Erythroblast (primary cell): ENCODE results near the gene CITED1.

ENCODE experiments used
- DNase-seq, 2 experiments: peaks; one replicate each; lab custom pipeline; 2025; lab: John Stamatoyannopoulos, UW
- GATA1 ChIP-seq: IDR thresholded peaks from 2 replicates; pipeline ENCODE4 v1.6.1; 2011; ENCODE audit warnings: low read depth, mild to moderate bottlenecking, control low read depth, low read length, moderate library complexity
- POLR2A ChIP-seq: IDR thresholded peaks from 2 replicates; pipeline ENCODE4 v1.6.1; 2011; ENCODE audit warnings: mild to moderate bottlenecking, low read length

CITED1 gene

DNA sequence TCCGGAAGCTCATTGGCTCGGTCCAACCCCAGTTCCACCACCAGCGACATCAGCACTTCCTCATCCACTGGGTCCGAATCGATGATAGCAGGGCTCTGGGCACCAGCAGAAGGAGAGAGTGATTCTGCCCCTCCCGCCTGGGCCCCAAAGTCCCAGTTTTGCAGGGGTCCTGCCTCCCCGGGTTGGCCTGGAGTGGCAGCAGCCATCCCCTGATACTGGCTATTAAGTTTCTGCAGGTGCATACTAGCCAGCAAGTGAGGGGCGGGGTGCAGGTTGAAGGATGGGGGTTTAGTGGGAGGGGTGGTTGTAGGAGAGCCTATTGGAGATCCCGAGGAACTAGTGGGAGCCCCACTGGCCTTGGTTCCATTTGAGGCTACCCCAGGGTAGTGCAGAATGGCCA is 3.9 kb downstream of the CITED1 start:
- TF ChIP-seq POLR2A (no peak), GATA1 (no peak)
- no peak for DNase-seq

DNA sequence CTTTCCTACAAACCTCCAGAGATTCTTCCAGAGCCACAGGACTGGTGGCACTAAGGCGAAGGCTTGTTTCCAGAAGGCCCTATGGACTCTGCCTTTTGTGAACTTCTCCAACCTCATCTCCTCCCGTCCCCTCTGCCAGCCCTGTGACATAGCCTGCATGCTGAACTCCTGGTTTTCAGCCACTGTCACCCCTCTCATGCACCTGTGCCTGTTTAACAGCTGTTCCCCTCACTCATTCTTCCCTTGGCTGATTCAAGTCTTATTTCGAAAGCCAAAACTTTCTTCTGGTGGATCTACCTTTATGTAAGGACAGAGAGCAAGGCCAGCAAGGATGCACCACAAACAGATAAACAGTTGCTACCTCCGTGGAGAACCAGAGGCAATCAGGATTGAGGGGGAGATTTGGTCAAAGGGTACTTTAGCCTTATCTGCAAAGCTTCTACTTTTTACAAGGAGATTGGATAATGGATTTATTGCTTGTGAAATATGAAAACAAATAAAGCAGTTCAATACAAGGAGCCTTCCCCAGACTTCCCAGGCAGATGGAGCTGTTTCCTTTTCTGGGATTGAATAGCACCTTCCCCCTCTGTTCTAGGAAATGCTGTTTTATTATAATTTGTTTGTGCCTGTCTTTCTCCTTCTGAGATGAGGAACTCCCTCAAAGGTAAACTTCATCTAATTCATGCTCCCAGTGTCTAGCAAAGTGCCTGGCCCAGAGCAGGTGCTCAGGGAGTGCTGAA is 5.7 kb downstream of the CITED1 start:
- TF ChIP-seq GATA1, result no peak
- no peak for TF ChIP-seq POLR2A
- no peak for DNase-seq

DNA sequence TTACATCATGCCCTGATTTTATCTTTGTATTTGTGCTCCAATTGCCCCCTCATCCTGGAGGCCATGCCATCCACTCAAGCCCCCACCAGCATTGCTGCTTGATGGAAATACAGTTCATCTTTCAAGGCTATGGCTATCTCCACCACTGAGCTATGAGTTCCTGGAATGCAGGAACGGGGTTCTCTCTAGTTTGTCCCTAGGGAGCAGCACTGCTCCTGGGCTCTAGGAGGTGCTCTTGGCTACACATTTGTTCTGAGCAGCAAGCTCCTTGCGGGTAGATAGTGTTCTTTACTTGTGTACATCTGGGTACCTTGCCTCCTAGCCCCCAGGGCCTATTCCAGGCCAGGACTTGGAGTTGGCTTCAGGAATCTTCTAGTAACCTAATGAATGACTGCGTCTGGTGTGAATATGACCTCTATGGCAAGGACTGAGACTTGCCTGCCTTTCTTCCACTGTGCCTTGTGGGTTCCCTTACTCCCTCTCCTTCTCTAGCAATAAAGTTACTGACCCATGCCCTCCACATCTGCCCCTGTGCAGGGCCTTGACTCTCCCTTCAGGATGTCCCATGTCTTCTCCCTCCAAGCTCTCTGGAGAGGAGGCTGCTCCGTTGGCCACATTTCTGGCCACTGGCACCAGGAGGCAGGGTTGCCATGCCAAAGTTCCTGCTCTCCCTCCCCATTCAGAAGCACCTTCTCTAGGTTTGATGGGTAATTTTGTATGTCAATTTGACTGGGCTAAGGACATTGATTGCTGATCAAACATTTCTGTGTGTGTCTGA is 7.6 kb downstream of the CITED1 start:
- DNase-seq, result peak; percentile 62 to 64

DNA sequence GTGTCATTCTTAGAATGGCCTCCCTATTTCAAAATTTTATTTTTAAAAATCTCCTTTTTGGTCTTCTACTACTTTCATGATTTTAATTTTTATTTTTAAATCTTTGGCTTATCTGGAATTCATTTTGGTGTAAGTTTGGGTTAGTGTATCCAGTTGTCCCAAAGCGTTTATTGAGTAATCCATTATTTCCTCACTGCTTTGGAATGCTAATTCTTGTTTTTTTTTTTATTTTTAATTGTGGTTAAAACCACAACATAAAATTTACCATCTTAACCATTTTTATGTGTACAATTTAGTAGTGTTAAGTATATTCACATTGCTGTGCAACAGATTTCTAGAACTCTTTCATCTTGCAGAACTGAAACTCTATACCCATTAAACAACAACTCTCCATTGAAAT is 8.7 kb downstream of the CITED1 start:
- DNase-seq, result no peak
- TF ChIP-seq GATA1 (no peak), POLR2A (no peak)

More for the DNA sequence above, 7.6 kb downstream of the CITED1 start:
- TF ChIP-seq GATA1 (no peak), POLR2A (no peak)

DNA sequence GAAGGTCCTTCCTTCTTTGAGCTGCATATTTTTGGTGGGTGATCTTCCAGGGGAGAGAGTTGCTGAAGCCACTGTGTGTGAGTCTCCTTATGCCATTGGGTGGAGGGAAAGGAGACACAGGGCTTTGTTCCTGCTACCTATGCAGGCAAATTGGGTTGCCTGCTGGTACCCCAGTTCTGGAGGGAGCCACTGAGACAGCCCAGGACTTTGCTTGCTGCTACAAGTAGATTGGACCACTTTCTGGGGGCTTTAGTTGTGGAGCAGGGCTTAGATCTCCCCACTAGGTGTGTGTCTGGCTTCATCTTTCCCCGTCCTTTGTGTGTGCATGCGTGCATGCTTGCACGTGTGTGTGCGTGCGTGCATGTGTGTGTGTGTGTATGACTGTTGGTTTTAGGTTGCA is 10.0 kb downstream of the CITED1 start:
- no peak for DNase-seq
- TF ChIP-seq POLR2A (no peak), GATA1 (no peak)

DNA sequence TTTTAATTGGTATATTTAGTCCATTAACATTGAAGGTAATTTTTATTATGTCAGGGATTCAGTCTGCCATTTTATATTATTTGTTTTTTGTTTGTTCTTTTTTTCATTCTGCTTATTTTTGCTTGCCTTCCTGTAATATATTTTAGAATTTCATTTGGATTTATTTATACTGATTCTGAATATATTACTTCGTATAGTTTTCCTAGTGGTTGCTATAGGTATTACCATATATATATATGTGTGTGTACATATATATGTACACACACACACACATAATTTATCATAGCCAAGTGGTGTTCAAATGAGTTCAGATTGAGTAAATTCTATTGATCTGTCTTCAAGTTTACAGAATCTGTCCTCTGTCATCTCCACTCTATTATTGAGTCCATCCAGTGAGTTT is 11.2 kb downstream of the CITED1 start:
- no peak for DNase-seq
- no peak for TF ChIP-seq GATA1
- TF ChIP-seq POLR2A, result no peak

DNA sequence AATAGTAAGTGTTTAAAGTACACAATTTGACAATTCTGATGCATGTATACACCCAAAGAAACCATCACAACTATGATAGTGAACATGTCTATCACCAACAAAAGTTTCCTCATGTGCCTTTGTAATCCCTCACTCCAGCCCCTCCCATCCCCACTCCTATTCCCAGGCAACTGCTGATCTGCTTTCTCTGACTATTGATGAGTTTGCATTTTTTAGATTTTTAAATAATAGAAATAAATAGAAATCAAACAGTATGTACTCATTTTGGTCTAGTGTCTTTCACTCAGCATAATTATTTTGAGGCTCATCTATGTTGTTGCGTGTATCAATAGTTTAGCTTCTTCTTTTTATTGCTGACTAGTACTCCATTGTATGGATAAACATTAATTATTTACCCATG is 23.4 kb downstream of the CITED1 start:
- no peak for DNase-seq
- no peak for TF ChIP-seq GATA1
- TF ChIP-seq POLR2A, result no peak

DNA sequence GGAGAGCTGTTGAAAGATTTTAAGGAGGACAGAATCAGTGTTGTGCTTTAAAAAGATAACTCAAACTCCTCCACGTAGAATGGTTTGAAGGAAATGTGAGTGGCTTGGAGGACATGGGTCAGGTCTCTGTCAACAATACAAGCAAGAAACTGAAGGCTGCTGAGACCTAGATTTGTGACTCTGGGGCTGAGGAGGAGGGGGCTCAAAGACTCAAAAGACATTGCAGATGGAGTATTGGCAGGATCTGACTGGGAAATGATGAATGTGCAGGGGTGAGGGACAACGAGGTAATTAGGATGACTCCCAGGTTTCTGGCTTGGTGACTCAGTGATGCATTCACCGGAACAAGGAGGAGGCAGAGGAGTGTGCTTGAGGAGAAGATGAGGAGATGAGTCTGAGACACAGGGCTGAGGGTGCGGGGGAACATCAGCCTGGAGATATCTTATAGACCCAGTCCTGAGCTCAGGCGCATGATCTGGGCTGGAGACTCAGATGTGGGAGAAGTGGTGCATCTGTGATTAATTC is 25.3 kb downstream of the CITED1 start:
- no peak for DNase-seq
- TF ChIP-seq GATA1 (no peak), POLR2A (no peak)

DNA sequence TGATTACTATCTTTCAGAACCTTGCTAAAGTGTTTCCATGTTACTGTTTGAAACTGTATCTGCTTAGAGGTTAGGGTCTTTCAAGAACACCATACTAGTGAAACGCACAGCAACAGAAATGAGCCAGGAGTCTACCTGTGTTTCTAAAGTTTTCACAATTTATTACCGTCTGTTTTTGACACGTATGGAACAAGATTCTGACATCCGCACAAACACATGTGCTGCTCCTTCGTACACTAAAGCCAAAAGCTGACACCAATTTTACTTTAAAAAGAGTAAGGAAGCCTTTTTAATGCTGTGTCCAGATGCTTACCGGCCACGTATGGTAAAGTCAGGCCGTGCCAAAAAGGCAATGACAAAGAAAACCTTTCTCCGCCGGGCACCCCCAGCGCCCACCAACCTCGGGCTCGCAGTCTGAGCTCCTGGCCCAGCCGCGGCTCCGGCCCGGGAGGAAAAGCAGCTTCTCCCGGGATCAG is 29.2 kb downstream of the CITED1 start:
- TF ChIP-seq GATA1, result no peak
- TF ChIP-seq POLR2A, result no peak
- DNase-seq, result peak; percentile 38 to 55

DNA sequence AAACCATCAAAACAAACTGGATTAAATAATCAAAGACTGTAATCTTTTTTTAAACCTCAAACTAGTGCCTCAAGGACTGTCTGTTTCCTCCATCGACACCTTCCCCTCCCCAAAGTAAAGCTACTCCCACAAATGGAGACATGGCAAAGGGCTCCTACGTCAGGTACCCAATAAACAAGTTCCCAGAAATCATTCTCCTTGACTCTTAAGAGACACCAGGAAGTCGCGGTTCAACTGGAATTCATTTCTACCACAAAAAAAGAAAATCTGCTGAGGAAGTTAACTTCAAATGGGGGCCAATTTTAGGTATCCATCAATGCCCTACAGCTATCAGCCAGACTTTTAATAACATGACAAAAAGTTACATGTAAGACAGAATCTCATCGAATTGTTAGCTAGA is 31.2 kb downstream of the CITED1 start:
- DNase-seq, result no peak
- TF ChIP-seq GATA1, result no peak
- no peak for TF ChIP-seq POLR2A

DNA sequence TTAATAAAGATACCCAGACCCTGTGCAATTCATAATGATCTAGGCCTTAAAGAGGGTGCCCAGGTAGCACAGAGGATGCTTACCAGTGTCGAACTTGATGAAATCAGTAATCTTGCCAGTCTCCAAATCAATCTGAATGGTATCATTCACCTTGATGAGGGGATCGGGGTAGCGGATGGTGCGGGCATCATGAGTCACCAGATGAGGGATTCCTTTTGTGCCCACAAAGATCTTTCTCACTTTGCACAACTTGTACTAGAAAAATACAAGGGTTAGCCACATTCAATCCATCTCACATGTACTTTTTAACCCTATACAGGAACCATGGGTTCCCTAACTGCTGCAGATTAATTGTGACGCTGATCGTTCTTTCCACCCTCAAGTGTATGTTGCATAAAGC is 32.0 kb downstream of the CITED1 start:
- no peak for TF ChIP-seq POLR2A
- no peak for DNase-seq

DNA sequence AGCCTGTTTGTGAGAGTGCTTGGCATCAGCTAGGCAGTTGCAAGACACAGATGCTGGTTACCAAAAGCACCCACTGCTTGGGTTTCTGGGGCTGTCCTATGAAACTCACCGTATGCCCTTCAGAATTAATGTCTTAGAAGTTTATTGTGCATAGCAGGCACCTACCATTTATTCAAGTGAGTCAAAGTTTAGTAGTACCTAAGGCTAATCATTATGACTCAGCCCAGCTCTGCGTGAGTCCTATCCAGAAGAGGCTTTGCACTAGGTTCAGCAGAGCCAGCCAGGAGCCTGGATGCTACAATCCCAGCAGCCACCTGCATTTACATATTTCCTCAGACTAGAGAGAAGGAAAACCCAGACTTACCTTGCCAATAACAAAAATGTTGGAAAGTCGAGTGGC is 32.8 kb downstream of the CITED1 start:
- TF ChIP-seq POLR2A, result no peak
- no peak for TF ChIP-seq GATA1

DNA sequence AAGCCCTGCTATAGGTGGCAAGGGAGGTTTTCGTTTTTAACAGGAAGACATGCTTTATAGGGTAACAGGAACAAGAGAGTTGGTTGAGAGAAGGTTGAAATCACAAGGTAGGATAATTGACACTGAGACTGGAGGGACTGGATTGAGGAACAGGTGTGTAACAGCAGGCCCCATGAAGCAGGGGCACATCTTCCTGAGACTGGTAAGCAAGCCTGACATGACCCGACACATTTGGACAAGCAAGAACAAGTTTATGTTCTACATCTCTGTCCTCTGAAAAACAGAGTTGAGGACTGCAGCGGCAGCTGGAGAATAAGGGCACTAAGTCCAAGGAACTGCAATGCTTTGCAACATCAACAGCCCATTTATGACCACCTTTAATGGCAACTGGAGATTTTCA is 33.9 kb downstream of the CITED1 start:
- DNase-seq, result no peak
- no peak for TF ChIP-seq POLR2A
- TF ChIP-seq GATA1, result no peak

More for the DNA sequence above, 32.8 kb downstream of the CITED1 start:
- no peak for DNase-seq

DNA sequence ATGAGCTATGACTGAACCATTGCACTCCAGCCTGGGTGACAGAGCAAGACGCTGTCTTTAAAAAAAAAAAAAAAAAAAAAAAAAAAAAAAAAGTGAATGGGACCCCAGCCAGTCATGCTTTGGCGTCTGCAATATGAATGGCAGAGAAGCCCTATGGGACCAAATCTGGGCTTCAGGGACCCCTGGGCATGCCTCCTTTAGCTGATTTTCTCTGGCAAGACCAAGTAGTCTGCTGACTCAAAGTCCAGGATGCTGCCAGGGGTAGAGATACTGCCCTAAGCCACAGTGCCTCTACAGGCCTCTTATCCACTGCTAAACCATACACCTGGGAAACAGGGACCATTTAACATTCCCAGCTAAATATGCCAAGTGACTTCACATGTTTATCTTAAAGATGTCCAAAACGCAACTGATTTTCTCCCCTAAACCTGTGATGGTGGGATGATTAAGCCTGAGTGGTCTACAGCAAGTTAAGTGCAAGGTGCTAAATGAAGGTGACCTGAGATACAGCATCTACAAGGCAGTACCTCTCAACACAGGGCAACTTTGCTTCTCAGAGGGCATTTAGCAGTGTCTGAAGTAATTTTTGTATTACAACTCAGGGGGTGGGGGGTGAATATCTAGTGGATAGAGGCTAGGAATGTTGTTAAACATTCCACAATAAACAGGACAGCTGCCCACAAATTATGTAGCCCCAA is 34.5 kb downstream of the CITED1 start:
- no peak for DNase-seq

More for the DNA sequence above, 34.5 kb downstream of the CITED1 start:
- TF ChIP-seq POLR2A (no peak), GATA1 (no peak)
